Measurements from ENCODE around the gene RSPH6A.

DNA sequence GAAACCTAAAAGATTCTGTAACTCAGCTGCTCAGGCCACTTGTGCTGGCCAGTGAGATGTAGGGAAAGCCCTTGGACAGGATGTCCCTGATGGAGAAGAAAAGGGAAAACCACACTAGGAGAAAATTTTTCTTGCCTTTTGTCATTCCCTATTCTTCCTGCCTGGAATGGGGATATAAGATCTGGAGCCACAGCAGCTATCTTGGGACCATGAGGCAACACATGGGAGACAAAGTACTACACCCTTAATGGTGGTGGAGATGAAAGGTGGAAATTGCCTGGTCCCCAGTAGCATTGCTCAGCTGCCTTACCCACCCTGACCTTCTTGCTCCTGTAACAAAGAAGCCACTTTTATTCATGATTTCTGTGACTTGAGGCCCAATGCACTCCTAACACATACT, 9.4 kb downstream of the RSPH6A start:
- TF ChIP-seq MXI1 (IDR thresholded peaks at IDR 0.05; ENCODE audit: low read depth, low read length) = no peak
- TF ChIP-seq FOSL2 (IDR thresholded peaks at IDR 0.05; ENCODE audit: borderline replicate concordance, low read depth) = no peak
- TF ChIP-seq, protein P1, sequence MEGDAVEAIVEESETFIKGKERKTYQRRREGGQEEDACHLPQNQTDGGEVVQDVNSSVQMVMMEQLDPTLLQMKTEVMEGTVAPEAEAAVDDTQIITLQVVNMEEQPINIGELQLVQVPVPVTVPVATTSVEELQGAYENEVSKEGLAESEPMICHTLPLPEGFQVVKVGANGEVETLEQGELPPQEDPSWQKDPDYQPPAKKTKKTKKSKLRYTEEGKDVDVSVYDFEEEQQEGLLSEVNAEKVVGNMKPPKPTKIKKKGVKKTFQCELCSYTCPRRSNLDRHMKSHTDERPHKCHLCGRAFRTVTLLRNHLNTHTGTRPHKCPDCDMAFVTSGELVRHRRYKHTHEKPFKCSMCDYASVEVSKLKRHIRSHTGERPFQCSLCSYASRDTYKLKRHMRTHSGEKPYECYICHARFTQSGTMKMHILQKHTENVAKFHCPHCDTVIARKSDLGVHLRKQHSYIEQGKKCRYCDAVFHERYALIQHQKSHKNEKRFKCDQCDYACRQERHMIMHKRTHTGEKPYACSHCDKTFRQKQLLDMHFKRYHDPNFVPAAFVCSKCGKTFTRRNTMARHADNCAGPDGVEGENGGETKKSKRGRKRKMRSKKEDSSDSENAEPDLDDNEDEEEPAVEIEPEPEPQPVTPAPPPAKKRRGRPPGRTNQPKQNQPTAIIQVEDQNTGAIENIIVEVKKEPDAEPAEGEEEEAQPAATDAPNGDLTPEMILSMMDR (IDR thresholded peaks at IDR 0.05) = no peak
- TF ChIP-seq GATA2 (CRISPR knock-in tag; IDR thresholded peaks at IDR 0.05) = no peak
